GM19193 (cell line): ENCODE results near the gene FARS2.

ENCODE experiments used
- POLR2A ChIP-seq: IDR thresholded peaks from 4 replicates; pipeline ENCODE4 v1.6.1; 2011; ENCODE audit not compliant: insufficient read depth, insufficient read length; ENCODE audit errors: extremely low read depth

The FARS2 gene

DNA sequence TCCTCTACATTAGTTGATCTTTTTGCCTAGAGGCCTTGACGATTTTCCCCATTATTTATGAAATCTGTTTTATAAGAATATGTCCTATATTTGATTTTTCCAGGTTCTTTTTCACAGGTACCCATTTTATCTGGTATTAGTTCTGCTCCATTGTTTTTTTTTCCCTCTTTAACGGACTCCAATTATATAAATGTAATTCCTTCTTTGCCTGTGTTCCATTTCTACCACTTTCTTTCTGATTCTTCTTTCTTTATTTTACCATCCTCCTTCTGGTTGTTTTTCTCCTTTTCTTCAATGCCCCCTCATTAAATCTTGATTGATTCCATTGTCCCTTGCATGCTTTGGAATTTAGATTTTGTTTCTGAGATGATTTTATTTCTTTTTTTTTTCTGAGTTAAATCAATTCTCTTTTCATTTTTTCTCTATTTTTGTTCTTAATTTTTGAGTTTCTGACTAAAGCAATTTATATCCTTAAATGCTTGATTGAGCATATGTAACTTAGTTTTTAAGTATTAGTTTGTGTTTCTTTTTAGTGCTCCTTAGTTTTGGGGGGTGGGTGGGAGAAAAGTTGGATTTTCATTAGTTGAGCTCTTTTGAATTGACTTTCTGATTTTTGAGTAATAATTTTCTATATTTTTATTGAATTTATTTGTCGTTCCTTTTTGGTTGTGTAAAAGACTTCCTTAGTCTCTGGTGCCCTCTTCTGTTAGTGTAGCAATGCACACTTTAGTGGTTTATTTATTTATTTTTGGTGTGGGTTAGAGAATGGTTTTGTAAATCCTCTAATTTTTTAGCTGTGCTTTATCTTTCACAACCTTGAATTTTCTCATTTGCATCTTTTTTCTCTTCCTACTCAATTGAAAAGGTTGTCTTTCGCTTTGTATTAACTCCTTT, 140.8 kb downstream of the FARS2 start:
- no peak for TF ChIP-seq POLR2A

DNA sequence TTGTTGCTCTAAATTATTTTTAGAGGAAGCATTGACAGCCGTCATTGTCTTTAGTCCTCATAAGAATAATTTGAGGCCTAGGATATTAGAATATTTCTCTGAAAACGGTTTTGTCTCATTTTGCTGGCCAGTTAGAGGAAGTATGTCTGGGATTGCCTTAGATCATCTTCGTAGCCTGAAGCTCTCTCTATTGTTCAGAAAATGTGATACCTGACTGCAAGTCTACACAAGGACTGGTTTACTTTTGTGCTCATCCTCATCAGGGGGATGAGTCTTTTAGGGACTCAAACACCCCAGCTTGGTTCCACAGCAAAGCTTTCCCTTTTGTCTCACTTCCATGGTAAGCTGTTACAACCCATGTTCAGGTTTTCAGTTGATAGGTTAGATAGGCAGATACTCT, 141.8 kb downstream of the FARS2 start:
- no peak for TF ChIP-seq POLR2A

DNA sequence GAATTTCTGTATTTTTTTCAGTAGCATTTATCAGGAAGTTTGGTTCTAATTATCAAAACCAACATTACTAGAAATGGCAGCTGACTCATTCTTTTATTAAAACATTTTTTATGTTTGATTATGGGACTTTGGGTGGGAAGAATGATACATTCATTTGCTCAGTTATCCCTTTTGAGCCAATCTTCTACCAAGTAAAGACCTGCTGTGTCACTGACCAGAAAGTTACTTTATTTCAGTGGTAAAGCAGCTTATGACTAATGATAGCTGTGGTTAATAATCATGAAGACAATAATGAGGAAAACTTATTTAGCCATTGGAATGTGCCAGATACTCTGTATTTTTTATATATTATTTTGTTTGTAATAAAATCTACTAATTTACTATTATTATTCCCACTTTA, 142.3 kb downstream of the FARS2 start:
- no peak for TF ChIP-seq POLR2A

DNA sequence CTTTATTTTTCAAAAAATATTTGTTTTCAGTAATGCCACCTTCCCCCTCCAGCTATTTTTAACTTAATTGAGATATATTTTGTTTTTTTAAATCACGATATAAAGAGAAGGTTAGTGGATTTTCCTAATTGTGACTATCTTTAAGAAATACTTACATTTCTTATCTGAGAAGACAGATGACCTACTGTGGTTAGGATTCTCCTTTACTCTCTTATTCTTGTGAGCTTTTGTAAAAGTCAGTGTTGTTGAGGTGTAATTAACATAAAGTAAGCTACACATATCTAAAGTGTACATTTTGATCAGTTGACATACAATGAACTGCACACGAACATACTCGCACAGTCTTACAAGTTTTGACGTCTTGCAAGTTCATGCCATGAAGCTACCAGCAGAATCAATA, 144.7 kb downstream of the FARS2 start:
- TF ChIP-seq POLR2A = no peak

DNA sequence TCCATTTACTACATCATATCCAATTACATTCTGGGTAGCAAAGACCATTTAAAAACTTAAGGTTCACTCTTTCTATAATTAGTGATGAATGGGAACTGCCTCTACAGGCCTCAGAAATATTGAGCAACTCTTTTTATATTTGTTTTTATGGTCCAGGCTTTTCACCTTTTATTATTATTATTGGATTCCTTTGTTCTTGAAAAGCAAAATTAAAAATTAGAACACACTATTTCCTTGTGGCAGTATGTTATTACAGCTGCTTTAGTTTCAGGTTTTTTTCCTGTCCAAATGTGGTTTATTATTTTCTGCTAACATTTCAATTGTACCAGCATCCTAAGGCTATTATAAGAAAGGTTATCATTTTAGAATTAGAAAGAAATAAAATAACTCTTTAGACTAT, 150.1 kb downstream of the FARS2 start:
- TF ChIP-seq POLR2A = no peak

DNA sequence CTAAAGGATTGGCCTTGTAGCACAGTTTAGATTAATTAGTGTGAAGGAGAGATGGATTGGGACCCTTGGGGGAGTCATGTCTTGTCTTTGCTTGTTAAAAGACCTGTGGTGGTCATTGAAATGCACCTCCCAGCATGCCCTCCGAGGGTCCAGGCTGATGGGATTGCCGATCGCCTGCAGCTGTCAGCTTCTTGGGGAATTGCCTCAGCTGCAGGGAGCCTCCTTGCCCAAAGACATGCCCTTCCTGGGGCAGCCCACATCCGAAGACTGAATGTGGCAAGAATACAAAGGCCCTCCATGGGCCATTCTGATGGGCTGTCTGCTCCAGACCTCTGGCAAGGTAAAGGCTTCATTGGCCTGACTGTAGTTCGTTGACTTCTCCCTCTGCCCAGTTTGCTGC, 150.7 kb downstream of the FARS2 start:
- TF ChIP-seq POLR2A = no peak

DNA sequence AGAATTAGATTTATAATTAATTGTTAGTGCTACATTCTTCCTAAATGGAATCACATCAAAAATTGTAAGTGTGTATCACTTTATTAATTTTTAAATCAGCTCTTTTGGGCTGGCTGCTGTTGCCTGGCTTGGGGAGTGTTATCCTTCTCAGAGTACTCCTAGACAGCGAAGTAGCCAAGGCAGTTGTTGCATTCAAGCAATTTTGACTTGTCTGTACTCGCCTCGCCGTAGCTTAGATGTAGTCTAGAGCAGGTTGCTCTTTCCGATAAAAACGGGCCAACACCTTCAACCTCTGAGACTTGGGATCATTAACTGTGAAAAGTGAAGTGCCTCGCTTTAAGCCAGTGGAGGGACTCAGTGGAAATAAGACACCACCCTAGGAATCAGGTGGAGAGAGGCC, 151.3 kb downstream of the FARS2 start:
- no peak for TF ChIP-seq POLR2A

DNA sequence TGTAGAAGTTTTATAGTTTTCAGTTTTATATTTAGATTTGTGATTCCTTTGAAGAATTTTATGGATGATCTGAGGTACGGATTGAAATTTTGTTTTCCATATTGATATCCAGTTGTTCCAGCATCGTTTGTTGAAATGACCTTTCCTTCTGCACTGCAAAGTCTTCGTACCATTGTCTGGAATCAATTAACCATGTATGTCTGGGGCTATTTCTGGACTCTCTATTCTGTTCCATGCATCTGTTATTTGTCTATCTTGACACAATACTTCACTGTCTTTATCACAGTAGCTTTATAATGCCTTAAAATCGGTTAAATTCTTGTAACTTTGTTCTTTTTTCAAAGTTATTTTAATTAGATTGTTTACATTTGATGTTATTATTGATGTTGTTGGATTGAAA, 154.9 kb downstream of the FARS2 start:
- TF ChIP-seq POLR2A = no peak

DNA sequence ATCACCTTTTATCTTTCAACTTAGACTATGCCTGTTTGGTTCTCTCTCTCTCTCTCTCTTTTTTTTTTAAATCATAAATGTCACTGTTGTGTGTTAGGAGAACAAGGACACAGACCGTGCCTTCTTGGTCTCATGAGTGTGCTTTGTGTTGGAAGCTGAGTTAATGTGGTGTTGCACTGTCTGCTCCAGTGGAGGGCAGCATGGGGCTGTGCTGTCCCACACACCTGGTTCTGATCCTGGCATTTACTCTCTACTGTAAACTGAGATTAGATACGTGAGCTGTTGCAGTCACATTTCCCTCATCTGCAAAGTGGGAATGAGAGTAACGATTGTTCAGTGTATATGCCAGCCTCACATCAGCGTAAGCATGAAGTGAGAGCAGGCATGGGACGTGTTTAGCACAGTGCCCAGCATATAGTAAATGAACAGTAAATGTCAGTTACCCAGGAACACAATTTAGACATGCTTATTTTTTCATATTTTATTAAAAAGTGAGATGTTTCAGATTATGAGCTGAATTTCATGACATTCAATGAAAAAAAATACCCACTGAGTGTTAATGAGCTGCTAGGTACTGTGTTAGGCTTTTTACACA, 161.1 kb downstream of the FARS2 start:
- no peak for TF ChIP-seq POLR2A

DNA sequence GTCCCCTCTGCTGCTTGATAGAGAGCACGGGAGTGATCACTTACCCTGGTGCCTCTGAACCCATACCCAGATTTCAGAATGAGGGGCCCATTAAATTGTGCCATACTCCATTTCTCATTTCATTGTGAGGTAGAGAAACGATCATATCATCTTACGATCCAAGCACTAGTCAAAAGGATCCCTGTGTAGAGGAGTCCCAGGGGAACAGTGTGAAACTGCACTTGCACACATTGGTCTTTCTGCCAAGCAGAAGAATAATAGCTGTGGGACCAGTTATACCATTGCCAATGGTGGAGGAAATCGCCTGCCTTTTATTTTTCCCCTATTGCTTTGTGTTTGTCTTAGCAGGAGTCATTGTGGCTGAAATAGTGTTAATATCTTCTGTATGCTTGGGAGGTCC, 161.9 kb downstream of the FARS2 start:
- TF ChIP-seq POLR2A = no peak

DNA sequence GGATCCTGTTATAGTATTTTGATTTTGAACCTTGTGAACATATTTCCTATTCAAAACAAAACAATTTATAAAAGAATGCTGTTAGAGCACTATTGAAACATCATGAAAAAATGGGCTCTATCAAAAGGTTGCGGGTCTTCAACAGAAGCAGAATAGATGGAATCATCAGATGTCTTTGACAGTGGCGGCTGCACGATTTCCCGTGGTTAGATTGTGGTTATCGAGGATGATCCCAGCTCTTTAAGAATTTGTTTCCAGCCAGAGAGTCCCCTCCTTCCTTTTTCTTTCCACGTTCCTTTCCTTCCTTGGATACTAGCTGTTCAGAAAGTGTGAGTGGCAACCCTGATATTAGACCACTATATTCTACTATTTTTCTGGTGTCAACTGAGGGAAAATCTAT, 163.4 kb downstream of the FARS2 start:
- no peak for TF ChIP-seq POLR2A

DNA sequence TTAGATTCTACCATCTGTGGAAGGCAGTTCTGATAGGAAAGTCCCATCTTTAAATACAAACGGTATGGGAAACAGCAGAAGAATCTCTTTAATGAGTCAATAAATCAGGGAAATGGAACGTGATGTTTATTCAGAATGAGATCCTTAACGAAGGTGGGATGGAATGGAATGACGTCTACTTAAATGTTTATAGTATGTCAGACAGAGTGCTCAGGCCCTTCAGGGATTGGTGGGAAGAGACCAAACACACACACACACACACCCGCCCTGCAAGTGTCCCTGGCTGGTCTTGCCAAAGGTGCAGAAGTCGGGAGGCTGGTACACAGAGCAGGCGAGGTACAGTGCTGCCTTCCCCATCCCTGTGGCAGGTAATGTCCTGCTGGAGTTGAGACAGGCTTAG, 164.0 kb downstream of the FARS2 start:
- TF ChIP-seq POLR2A = no peak

DNA sequence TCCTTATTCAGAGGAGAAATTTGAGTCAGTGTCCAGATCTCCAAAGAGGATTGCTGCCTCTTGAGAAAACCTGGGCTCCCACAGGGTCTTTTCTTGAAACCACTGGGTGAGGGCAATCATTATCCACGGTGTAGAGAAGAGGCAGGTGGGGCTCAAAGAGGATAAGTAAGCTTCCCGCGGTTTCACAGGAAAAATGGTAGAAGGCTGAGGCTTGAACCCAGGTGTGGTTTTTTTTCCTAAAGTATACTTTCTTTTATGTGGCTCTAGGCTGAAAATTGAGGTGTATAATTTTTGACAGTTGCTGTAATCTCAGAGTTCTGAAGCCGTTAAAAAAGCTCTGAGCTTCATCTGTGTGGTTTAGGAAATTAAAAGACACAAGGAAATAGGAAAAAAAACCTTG, 164.5 kb downstream of the FARS2 start:
- TF ChIP-seq POLR2A = no peak

DNA sequence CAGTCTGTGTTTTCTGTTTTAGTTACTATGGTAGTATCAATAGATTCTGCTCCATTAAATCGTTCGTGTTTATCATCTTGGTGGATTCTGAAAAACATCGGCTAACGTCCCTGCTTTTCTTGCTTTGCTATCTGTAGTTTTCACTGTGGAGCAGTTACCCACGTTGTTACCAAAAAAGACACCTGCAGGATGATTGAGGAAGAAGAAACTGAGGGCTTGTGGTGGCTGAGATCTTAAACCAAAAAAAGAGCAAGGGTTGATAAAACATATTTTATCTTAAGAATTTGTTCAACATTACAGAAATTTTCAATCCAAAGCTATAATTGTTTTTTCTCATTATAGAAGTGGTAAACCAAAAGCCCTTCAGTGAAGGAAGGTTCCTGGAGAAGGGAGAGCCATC, 166.3 kb downstream of the FARS2 start:
- TF ChIP-seq POLR2A = no peak

DNA sequence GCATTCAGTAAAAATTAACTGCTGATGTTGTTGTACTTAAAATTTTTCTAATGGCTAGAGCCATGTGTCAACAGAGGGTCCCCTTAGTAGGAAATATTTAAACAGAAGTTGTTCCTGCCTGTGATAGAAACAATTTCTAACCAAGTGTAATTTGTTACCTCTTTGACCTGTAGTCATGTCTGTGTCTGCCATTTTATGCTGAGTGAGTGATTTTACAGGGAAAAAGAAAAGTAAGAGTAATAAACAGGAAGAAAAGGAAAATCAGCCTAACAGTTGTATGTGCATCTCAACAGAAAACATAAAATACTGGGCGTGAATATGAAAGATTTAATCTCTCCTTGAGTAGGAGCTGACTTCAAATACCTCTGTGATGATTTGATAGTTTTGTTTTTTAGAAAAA, 172.0 kb downstream of the FARS2 start:
- no peak for TF ChIP-seq POLR2A

DNA sequence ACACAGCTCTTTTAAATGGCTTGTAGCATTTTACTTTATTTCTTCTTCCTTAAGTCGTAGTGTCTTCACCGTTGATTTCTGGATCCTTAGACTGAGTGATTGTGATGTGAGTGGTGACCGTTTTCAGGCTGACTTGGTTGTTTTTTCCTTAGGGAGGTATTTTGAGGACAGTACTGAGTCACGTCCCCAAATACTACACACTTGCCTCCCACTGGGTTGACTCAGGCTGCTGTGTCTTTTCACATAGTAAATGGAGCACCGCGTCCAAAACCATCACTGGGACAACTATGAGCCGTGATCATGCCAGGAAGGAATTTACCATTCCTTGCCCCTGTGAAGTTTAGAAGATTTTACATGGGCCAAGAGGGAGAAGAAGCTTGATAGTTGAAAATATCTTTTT, 174.1 kb downstream of the FARS2 start:
- no peak for TF ChIP-seq POLR2A
